ENCODE data around the gene WDTC1.
"Not testable (repeated sequence)": the region's sequence is repeated elsewhere in the genome, so short reads cannot be mapped to it uniquely, and the experiment has no call there.

WDTC1 gene

GRCh38 chr1:27234049-27234882 is at the start of gene WDTC1:
TSS of gene WDTC1 (plus strand) at chr1:27234632. CDS start at chr1:27261055, 26,423 bp downstream.
- DNase-seq, result peak; percentile 96

- DNase-seq, result not testable (repeated sequence)
Measured at GRCh38 chr1:27184665-27185064, 49.8 kb upstream of the WDTC1 start.

GRCh38 chr1:27192039-27192529 is 42.3 kb upstream of the WDTC1 start:
- DNase-seq, result no peak

- no peak for DNase-seq
Measured at GRCh38 chr1:27193194-27193593, 41.2 kb upstream of the WDTC1 start.

DNA sequence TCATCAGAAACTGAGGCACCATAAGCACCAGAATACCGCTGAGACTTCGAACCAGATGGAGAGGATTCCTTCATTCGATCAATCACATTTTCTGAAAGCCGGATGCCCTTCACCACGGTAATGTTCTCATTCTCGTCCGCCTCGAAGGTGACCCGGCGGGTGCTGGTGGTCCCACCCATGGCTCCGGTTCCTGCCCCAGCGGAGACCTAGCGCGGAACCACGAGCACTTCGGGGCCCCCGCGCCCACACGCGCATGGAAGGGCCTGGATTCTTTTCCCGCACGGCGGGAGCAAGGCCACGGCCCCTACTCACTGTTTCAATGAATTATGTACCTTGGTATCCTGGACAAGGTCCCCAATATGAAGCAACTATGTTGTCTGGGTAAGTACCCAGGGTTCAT is 33.1 kb upstream of the WDTC1 start:
- no peak for DNase-seq

GRCh38 chr1:27203946-27204345 is 30.5 kb upstream of the WDTC1 start:
- DNase-seq, result no peak

GRCh38 chr1:27207238-27207637 is 27.2 kb upstream of the WDTC1 start:
- DNase-seq, result not testable (repeated sequence)

DNA sequence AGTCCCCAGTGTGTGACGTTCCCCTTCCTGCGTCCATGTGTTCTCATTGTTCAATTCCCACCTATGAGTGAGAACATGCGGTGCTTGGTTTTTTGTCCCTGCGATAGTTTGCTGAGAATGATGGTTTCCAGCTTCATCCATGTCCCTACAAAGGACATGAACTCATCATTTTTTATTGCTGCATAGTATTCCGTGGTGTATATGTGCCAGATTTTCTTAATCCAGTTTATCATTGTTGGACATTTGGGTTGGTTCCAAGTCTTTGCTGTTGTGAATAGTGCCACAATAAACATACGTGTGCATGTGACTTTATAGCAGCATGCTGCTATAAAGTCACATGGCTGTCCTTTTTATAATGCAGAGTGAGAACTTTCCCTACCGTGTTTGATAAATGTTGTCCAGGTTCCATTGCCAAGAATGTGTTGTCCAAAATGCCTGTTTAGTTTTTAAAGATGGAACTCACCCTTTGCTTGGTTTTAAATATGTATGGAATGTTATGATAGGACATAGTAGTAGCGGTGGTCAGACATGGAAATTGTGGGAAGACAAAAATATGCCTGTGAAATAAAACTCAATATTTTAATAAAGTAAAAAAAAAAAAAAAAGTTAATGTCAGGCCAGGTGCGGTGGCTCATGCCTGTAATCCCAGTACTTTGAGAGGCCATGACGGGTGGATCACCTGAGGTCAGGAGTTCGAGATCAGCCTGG is 26.1 kb upstream of the WDTC1 start:
- DNase-seq, result not testable (repeated sequence)

DNA sequence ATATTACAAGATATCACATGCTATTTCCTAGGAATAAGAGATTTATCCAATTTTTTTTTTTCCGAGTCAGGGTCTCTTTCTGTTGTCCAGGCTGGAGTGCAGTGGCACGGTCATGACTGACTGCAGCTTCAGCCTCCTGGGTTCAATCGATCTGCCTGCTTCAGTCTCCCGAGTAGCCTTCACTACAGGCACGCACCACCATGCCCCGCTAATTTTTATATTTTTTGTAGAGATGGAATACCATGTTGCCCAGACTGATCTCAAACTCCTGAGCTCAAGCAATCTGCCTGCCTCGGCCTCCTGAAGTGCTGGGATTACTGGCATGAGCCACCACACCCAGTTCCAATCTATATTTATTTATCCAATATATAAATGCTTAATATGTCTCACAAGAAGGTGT is 18.0 kb upstream of the WDTC1 start:
- DNase-seq, result no peak

- DNase-seq, result no peak
Measured at GRCh38 chr1:27217401-27217800, 17.0 kb upstream of the WDTC1 start.

DNA sequence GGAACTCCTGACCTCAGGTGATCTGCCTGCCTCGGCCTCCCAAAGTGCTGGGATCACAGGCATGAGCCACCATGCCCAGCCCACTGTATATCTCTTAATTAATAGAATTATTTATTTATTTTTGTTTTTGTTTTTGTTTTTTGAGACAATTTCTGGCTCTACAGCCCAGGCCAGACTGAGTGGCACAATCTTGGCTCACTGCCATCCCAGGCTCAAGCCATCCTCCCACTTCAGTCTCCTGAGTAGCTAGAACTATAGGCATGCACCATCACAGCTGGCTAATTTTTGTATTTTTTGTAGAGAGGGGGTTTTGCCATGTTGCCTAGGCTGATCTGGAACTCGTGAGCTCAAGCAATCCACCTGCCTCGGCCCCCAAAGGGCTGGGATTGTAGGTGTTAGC is 15.7 kb upstream of the WDTC1 start:
- DNase-seq, result no peak

DNA sequence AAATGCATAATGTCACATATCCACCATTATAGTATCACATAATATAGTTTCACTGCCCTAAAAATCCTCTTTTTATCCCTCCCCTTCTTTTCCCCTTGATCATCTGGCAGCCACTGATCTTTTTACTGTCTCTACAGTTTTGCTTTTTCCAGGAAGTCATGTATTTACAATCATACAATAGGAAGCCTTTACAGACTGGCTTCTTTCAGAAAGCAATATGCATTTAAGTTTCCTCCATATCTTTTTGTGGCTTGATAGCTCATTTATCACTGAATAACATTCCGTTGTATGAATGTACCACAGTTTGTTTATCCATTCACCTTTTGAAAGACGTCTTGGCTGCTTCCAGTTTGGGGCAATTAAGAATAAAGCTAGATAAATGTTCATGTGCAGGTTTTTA is 14.3 kb upstream of the WDTC1 start:
- DNase-seq, result peak; percentile 33

GRCh38 chr1:27220702-27221497 is 13.5 kb upstream of the WDTC1 start:
- DNase-seq, result not testable (repeated sequence)

GRCh38 chr1:27225621-27226020 is 8.8 kb upstream of the WDTC1 start:
- DNase-seq, result no peak

DNA sequence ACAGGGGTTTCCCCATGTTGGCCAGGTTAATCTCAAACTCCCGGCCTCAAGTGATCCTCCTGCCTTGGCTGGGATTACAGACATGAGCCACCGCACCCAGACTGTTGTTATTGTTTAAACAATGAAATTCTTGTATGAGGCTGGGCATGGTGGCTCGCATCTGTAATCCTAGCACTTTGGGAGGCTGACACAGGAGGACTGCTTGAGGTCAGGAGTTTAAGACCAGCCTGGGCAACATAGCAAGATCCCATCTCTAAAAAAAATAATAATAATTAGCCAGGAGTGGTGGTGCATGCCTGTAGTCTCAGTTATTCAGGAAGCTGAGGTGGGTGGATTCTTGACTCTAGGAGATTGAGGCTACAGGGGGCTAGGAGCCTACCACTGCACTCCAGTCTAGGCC is 6.7 kb upstream of the WDTC1 start:
- DNase-seq, result no peak

GRCh38 chr1:27233667-27234048 is 774 bp upstream of the WDTC1 start:
- no peak for DNase-seq

- DNase-seq, result no peak
Measured at GRCh38 chr1:27235827-27236226, 1.4 kb downstream of the WDTC1 start.

DNA sequence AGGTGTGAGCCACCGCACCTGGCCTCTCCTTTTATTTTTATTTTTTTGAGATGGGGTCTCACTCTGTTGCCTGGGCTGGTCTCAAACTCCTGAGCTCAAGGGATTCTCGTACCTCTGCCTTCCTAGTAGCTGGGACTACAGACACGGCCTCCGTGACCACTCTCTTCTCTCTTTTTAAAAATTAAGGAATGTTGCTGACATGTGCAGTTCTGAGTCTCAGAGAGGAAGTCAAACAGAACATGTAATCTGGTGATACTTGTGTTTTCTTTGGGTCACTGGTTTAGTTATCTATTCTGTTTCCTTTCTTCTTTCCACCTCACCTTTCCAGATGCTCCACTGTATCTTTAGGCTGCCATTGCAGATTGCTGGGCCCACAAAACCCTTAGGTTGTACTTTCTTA is 2.7 kb downstream of the WDTC1 start:
- no peak for DNase-seq

DNA sequence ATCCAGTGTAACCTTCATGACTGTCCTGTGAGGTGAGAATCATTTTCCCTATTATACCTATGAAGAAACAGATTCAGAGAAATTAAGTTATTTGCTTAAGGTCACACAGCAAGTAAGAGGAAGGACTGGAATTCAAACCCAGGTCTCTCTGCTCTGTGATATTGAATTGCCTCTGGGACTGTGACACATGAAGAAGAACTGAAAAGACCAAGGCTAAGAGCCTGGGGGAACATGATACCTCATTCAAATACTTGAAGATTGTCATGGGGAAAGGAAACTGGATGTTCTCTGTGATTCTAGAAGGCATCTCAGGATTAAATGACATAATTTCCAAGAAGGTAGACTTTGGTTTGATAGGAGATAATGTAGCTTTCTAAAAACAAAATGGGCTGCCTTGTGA is 3.6 kb downstream of the WDTC1 start:
- no peak for DNase-seq

GRCh38 chr1:27241677-27242076 is 7.2 kb downstream of the WDTC1 start:
- DNase-seq, result no peak

DNA sequence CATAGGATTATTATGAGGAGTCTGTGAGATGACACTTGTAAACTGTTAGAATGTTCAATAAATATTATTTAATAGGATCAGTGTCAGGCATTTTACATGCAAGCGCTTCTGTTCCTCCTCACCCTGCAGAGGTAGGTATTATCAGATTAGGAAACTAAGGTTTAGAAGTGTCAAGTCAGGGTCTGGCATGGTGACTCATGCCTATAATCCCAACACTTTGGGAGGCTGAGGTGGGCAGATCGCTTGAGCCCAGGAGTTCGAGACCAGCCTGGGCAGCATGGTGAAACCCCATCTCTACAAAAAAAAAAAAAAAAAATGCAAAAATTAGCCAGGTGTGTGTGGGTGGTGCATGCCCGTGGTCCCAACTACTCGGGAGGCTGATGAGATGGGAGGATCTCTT is 9.2 kb downstream of the WDTC1 start:
- DNase-seq, result not testable (repeated sequence)

GRCh38 chr1:27246194-27246593 is 11.8 kb downstream of the WDTC1 start:
- DNase-seq, result no peak

DNA sequence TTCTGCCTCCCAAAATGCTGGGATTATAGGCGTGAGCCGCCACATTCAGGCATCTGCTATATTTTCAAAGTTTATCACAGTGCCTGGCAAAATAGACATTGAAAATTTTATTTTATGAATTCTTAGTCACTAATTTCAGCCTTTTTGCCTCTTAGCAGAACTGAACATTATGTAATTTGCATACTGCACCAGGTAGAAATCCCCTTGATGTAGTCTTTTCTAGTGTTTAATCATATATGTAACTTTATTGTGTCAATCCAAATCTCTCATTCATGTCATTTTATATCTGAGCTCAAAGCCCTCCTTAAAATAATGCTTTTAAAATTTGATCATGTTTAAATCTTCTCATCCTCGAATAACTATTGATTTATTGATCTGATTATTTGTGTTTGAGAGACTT is 19.2 kb downstream of the WDTC1 start:
- no peak for DNase-seq
